Measurements from ENCODE around the gene CXorf65.

CXorf65 gene

GRCh38 chrX:71128166-71128833 lies 21.8 kb upstream of the CXorf65 start:
- no peak overlapping the region for H3K9ac ChIP-seq (ENCODE audit: low read length)
- H3K9me3 ChIP-seq (ENCODE audit: control insufficient read depth, low read depth, low read length), result peaks cover 2% of the 10 kb centered on the region
- H3K4me3 ChIP-seq (ENCODE audit: low read length), result no peak overlapping the region
- no peaks in the 10 kb centered on the region for H3K4me1 ChIP-seq (ENCODE audit: control insufficient read depth, low read depth, low read length)
- H3K27ac ChIP-seq (ENCODE audit: low read length), result no peak overlapping the region
- peaks cover 55% of the 10 kb centered on the region for H3K36me3 ChIP-seq (ENCODE audit: control insufficient read depth, low read depth, low read length)
- no peaks in the 10 kb centered on the region for H3K27me3 ChIP-seq (ENCODE audit: control insufficient read depth, insufficient read depth, low read length)

DNA sequence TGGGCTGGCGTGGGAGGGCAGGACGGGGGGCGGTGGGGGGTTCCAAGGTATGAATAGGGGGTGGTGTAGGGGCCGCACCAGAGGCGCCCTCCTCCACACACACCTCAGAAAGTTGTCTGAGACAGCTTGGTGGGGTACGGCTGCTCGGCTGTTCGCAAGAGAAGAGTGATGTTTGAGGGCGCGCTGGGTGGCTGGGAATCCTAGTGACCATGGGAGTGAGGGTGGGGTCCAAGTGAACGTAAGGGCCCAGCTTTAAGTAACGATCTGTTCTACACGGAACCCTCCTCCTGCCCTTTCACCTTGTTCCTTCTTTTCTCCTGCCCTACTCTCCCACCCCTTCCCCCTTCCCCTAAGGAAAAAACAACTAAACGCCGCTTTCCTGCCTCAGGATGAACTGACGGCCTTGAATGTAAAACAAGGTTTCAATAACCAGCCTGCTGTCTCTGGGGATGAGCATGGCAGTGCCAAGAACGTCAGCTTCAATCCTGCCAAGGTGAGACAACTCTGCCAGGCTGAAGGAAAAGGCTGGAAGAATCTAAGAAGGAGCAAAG lies 12.5 kb upstream of the CXorf65 start:
- H3K4me3 ChIP-seq (ENCODE audit: low read length), result peak overlapping the region; percentile 71
- H3K4me1 ChIP-seq (ENCODE audit: control insufficient read depth, low read depth, low read length), result no peaks in the 10 kb centered on the region
- H3K9me3 ChIP-seq (ENCODE audit: control insufficient read depth, low read depth, low read length), result no peaks in the 10 kb centered on the region
- peaks cover 24% of the 10 kb centered on the region for H3K36me3 ChIP-seq (ENCODE audit: control insufficient read depth, low read depth, low read length)
- H3K27ac ChIP-seq (ENCODE audit: low read length), result no peak overlapping the region
- H3K9ac ChIP-seq (ENCODE audit: low read length), result peak overlapping the region; percentile 36
- H3K27me3 ChIP-seq (ENCODE audit: control insufficient read depth, insufficient read depth, low read length), result no peaks in the 10 kb centered on the region

- Histone ChIP-seq H3K4me3 (ENCODE audit: low read length) (peak within 1 kb of the TSS; percentile 71), H3K4me1 (ENCODE audit: control insufficient read depth, low read depth, low read length) (no peaks in the 10 kb centered on the region), H3K9me3 (ENCODE audit: control insufficient read depth, low read depth, low read length) (no peaks in the 10 kb centered on the region), H3K9ac (ENCODE audit: low read length) (peak within 1 kb of the TSS; percentile 36), H3K27me3 (ENCODE audit: control insufficient read depth, insufficient read depth, low read length) (no peaks in the 10 kb centered on the region), H3K27ac (ENCODE audit: low read length) (no peak within 1 kb of the TSS), H3K36me3 (ENCODE audit: control insufficient read depth, low read depth, low read length) (peaks cover 17% of the 10 kb centered on the region)
Measured at GRCh38 chrX:71118032-71118984, 11.8 kb upstream of the CXorf65 start, which contains the start of gene MED12. MED12 (plus strand) TSS chrX:71118596; CDS start chrX:71118755, 159 bp downstream.

GRCh38 chrX:71117358-71117757 lies 10.8 kb upstream of the CXorf65 start:
- H3K9me3 ChIP-seq (ENCODE audit: control insufficient read depth, low read depth, low read length), result no peaks in the 10 kb centered on the region
- H3K9ac ChIP-seq (ENCODE audit: low read length), result no peak overlapping the region
- H3K27me3 ChIP-seq (ENCODE audit: control insufficient read depth, insufficient read depth, low read length), result no peaks in the 10 kb centered on the region
- H3K4me1 ChIP-seq (ENCODE audit: control insufficient read depth, low read depth, low read length), result no peaks in the 10 kb centered on the region
- H3K4me3 ChIP-seq (ENCODE audit: low read length), result peak overlapping the region; percentile 71
- H3K36me3 ChIP-seq (ENCODE audit: control insufficient read depth, low read depth, low read length), result peaks cover 9% of the 10 kb centered on the region
- H3K27ac ChIP-seq (ENCODE audit: low read length), result no peak overlapping the region

GRCh38 chrX:71111921-71112431 lies 5.4 kb upstream of the CXorf65 start:
- Histone ChIP-seq H3K27ac (ENCODE audit: low read length) (no peak overlapping the region), H3K27me3 (ENCODE audit: control insufficient read depth, insufficient read depth, low read length) (no peaks in the 10 kb centered on the region), H3K36me3 (ENCODE audit: control insufficient read depth, low read depth, low read length) (no peaks in the 10 kb centered on the region), H3K4me3 (ENCODE audit: low read length) (no peak overlapping the region), H3K9ac (ENCODE audit: low read length) (no peak overlapping the region), H3K9me3 (ENCODE audit: control insufficient read depth, low read depth, low read length) (peaks cover 12% of the 10 kb centered on the region), H3K4me1 (ENCODE audit: control insufficient read depth, low read depth, low read length) (no peaks in the 10 kb centered on the region)

DNA sequence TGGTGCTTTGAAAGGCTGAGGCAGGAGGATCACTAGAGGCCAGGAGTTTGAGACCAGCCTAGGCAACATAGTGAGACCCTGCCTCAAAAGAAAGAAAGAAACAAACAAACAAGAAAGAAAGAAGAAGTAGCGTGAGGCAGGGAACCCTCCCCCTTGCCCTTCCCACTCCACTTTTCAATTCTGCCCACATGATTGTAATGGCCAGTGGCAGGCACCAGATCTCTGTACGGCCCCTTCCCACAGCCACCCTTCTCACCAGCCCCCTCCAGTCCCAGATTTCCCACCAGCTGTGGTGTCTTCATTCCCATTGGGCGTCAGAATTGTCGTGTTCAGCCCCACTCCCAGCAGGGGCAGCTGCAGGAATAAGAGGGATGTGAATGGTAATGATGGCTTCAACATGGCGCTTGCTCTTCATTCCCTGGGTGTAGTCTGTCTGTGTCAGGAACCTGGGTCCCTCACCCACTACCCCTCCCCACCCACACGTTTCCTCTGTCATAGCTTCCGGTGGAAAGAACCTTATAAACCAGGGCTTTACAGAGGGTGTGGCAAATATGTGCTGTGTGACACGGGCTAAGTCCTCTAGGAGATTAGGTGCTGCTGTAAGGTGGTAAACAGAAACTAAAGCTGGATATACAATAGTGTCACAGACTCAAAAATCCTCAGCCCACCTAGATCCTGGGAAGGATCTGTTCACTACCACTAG lies 4.8 kb upstream of the CXorf65 start, which contains the start of gene IL2RG:
TSS of gene IL2RG (minus strand) at position 437 of the 703 bp plus-strand sequence. CDS start at position 399, 38 bp downstream.
- Histone ChIP-seq H3K27me3 (ENCODE audit: control insufficient read depth, insufficient read depth, low read length) (no peaks in the 10 kb centered on the region), H3K36me3 (ENCODE audit: control insufficient read depth, low read depth, low read length) (no peaks in the 10 kb centered on the region), H3K9me3 (ENCODE audit: control insufficient read depth, low read depth, low read length) (peaks cover 12% of the 10 kb centered on the region), H3K4me3 (ENCODE audit: low read length) (no peak within 1 kb of the TSS), H3K9ac (ENCODE audit: low read length) (no peak within 1 kb of the TSS), H3K4me1 (ENCODE audit: control insufficient read depth, low read depth, low read length) (no peaks in the 10 kb centered on the region), H3K27ac (ENCODE audit: low read length) (no peak within 1 kb of the TSS)

GRCh38 chrX:71109051-71109450 lies 2.5 kb upstream of the CXorf65 start:
- H3K4me1 ChIP-seq (ENCODE audit: control insufficient read depth, low read depth, low read length), result no peaks in the 10 kb centered on the region
- H3K9me3 ChIP-seq (ENCODE audit: control insufficient read depth, low read depth, low read length), result peaks cover 12% of the 10 kb centered on the region
- H3K27ac ChIP-seq (ENCODE audit: low read length), result no peak overlapping the region
- H3K9ac ChIP-seq (ENCODE audit: low read length), result no peak overlapping the region
- no peak overlapping the region for H3K4me3 ChIP-seq (ENCODE audit: low read length)
- no peaks in the 10 kb centered on the region for H3K27me3 ChIP-seq (ENCODE audit: control insufficient read depth, insufficient read depth, low read length)
- no peaks in the 10 kb centered on the region for H3K36me3 ChIP-seq (ENCODE audit: control insufficient read depth, low read depth, low read length)

GRCh38 chrX:71107762-71108360 lies 1.3 kb upstream of the CXorf65 start:
- Histone ChIP-seq H3K4me3 (ENCODE audit: low read length) (no peak overlapping the region), H3K4me1 (ENCODE audit: control insufficient read depth, low read depth, low read length) (peaks cover 3% of the 10 kb centered on the region), H3K9me3 (ENCODE audit: control insufficient read depth, low read depth, low read length) (peaks cover 12% of the 10 kb centered on the region), H3K36me3 (ENCODE audit: control insufficient read depth, low read depth, low read length) (no peaks in the 10 kb centered on the region), H3K27ac (ENCODE audit: low read length) (no peak overlapping the region), H3K27me3 (ENCODE audit: control insufficient read depth, insufficient read depth, low read length) (no peaks in the 10 kb centered on the region), H3K9ac (ENCODE audit: low read length) (no peak overlapping the region)

- H3K27ac ChIP-seq (ENCODE audit: low read length), result no peak overlapping the region
- H3K9ac ChIP-seq (ENCODE audit: low read length), result no peak overlapping the region
- H3K36me3 ChIP-seq (ENCODE audit: control insufficient read depth, low read depth, low read length), result no peaks in the 10 kb centered on the region
- H3K4me1 ChIP-seq (ENCODE audit: control insufficient read depth, low read depth, low read length), result peaks cover 3% of the 10 kb centered on the region
- no peaks in the 10 kb centered on the region for H3K27me3 ChIP-seq (ENCODE audit: control insufficient read depth, insufficient read depth, low read length)
- H3K9me3 ChIP-seq (ENCODE audit: control insufficient read depth, low read depth, low read length), result peaks cover 12% of the 10 kb centered on the region
- no peak overlapping the region for H3K4me3 ChIP-seq (ENCODE audit: low read length)
Measured at GRCh38 chrX:71107245-71107644, 705 bp upstream of the CXorf65 start.

DNA sequence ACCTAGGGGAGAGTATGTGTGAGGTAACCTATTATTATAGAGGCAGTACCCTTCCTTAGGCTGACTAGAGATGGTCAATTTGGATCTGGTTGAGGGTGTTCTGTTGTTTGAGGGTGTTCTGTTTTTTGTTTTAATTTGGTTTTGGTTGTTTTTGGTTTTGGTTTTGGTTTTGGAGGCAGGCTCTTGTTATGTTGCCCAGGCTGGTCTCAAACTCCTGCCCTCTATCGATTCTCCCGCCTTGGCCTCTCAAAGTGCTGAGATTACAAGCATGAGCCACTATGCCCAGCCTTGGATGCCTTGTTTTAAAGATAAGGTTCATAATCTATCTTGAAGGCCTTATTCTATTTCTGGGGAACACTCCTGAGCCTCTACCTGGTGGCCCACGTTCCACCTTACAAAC lies 912 bp downstream of the CXorf65 start:
- Histone ChIP-seq H3K4me3 (ENCODE audit: low read length) (no peak overlapping the region), H3K27me3 (ENCODE audit: control insufficient read depth, insufficient read depth, low read length) (no peaks in the 10 kb centered on the region), H3K36me3 (ENCODE audit: control insufficient read depth, low read depth, low read length) (no peaks in the 10 kb centered on the region), H3K9me3 (ENCODE audit: control insufficient read depth, low read depth, low read length) (peaks cover 12% of the 10 kb centered on the region), H3K27ac (ENCODE audit: low read length) (no peak overlapping the region), H3K9ac (ENCODE audit: low read length) (no peak overlapping the region), H3K4me1 (ENCODE audit: control insufficient read depth, low read depth, low read length) (peaks cover 3% of the 10 kb centered on the region)

Data from iPS-18a (cell line).